Skeletal muscle cell (primary cell): ENCODE results near the gene ADAMTS14.

Experiments
- DNase-seq: peaks from one replicate; pipeline ENCODE4 v3.0.0-alpha.2; 2010; ENCODE audit warnings: low read depth
- H3K4me3 ChIP-seq: 2 replicates; pipeline ENCODE4 v1.5.1; 2011; ENCODE audit warnings: low read depth, mild to moderate bottlenecking, control low read depth, low read length, moderate library complexity

ADAMTS14 gene

GRCh38 chr10:70715853-70716795 is 43.8 kb downstream of the ADAMTS14 start:
- no peak overlapping the region for H3K4me3 ChIP-seq
- no peak for DNase-seq

- no peak for DNase-seq
- H3K4me3 ChIP-seq = no peak overlapping the region
These were observed 50.6 kb downstream of the ADAMTS14 start for GRCh38 chr10:70722820-70723424.

GRCh38 chr10:70723771-70724170 is 51.5 kb downstream of the ADAMTS14 start:
- no peak overlapping the region for H3K4me3 ChIP-seq
- no peak for DNase-seq

DNA sequence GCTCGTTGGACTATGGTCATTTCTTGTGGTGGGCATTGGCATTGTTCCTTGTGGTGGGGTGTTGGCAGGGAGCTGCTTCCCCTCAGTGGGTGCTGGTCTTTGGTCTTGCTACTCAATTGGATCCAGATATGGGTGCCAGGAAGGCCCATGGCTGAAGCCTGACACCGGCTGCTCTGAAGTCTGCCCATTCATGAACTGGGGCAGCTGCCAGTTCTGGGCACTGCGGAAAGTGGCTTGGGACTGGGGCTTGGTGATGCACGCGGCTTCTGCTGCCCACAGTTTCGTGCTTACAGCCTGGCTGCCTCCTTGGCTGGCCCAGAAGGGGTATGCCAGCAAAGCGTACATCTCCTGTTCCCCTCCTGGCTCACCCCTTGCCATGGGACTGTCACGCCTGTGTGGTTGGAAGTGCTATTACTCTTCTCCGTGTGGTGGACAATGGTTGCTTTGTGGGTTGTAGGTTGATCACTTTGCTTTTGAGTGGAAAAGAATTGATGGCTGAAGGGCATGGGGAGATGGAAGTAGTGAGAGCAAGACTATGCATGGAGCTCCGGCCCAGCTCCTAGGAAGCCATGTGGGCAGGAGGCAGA is 54.7 kb downstream of the ADAMTS14 start:
- DNase-seq = no peak

DNA sequence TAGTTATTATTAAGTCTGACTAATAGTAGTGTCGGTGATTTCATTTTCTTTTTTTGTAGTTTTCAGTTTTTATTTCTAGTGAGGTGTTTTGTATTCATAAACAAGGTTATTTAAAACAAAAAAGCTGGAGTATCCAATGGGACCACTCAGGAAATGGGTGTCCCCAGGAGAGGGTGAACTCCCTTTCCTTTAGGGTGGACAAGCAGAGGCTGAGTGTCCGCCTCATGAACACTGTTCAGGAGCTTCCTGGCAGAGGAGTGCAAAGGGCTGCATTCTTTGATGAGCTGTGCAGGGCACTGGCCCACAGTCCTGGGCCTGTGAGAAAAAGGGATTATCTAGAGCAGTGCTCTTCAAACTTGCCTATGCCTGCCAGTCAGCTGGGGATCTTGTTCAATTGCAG is 56.0 kb downstream of the ADAMTS14 start:
- no peak overlapping the region for H3K4me3 ChIP-seq
- DNase-seq = no peak

More for the DNA sequence above, 54.7 kb downstream of the ADAMTS14 start:
- H3K4me3 ChIP-seq = no peak overlapping the region

DNA sequence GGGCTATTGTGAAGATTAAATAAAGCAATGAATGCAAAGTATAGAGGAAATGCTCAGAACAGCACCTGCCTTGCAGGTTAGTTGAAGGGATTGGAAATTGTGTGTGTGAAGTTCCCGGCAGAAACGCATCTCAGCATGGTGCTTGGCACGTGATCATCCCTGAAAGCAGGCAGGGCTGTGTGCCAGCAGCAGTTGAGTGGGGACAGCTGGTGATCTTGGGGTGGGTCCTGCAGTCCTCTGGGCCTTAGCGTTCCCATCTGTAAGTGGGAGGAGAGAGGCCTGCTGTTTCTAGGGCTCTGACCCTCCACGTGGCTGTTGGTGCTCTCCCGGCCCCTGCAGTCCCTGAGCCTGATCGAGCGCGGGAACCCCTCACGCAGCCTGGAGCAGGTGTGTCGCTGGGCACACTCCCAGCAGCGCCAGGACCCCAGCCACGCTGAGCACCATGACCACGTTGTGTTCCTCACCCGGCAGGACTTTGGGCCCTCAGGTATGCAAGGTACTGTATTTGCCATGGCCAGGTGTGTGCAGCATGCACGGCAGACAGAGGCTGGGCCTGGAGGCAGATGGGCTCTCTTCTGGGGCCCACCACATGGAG is 57.6 kb downstream of the ADAMTS14 start:
- H3K4me3 ChIP-seq = no peak overlapping the region
- DNase-seq = no peak

DNA sequence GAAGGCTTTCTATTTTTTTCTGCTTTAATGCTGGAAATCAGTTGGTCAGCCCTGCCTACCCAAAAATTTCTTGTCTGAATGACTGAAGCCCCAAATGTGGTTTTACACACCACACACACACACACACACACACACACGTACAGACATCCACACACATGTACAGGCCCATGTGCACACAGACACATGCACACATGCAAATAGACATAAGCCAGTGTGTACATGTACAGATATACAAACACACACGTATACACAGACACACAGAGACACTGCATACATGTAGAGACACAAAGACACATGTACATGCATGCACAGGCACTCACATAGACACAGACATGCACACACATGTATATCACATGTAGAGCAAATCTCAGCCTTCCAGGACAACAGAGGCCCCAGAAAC is 58.6 kb downstream of the ADAMTS14 start:
- no peak overlapping the region for H3K4me3 ChIP-seq
- DNase-seq = no peak

DNA sequence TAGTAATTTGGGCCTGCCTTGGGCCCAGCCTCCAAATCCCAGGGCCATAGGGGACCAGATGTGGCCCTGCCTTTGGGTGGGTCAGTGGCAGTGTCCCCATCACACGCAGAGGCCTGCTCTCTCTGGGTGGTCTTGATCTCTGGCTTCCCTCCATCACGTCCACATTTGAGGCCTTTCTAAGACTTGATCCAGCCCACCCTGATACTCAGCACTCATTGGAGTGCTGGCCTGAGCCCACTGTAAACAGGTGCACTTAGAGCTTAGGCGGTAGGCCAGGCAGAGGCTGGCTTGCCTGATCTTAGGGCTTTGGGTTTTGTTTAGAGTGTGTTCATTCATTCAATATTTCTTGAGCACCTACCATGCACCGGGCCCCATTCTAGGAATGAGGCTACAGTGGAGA is 60.3 kb downstream of the ADAMTS14 start:
- H3K4me3 ChIP-seq = no peak overlapping the region
- no peak for DNase-seq

- no peak for DNase-seq
- H3K4me3 ChIP-seq = no peak overlapping the region
These were observed 60.7 kb downstream of the ADAMTS14 start for GRCh38 chr10:70733051-70733450.

GRCh38 chr10:70735161-70735560 is 62.9 kb downstream of the ADAMTS14 start:
- H3K4me3 ChIP-seq = no peak overlapping the region
- no peak for DNase-seq

GRCh38 chr10:70736525-70736924 is 64.2 kb downstream of the ADAMTS14 start:
- no peak for DNase-seq
- no peak overlapping the region for H3K4me3 ChIP-seq

DNA sequence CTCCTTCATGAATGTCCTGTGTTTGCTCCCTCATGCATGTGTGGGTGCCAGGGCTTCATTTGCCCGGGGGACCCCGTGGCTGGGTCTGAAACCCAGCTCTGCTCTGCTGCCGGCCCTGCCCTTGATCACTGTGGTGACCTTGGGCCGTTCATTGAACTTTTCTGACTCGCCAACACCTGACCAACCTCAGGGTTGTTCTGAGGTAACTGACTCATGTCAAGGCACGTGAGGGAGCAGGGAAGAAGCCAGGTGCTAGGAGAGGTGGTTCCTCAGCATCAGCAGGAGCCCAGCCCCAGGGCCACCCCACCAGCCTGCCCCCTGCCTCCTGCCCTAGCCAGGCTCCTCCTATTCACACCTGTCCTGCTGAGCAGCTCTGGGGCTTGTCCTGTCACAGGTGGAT is 64.9 kb downstream of the ADAMTS14 start:
- H3K4me3 ChIP-seq = no peak overlapping the region
- DNase-seq = no peak

DNA sequence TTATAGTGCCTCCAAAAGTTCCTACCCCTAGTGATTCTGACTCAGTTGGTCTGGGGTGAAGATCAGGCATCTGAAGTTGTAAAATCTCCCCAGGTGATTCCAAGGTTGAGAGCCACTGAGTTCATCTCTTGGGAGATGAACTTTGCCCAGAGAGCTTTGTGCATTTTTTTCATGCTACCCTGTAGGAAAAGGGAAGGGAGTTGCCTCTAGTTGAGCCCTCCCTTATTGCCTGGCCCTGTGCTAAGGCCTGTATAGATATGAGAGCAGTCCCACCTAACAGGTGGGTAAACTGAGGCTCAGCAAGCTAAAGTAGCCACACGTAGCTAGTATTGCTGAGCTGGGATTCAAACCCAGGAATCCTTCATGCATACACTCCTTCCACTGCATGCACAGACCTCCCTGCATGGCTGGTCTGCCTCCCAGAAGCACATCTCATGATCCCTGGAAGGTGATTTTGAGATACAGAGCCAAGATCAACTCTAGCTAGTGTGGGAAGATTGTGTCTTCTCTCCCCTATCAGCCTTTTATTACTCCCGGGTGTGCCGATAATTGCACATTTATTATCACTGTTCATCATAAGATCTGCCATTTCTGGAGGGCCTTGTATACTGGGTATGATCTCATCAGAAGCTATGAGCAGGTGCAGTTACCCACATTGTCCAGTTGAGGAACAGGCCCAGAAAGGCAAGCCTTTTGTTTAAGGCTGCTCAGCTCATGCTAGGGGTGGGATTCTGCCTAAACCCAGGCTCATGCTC is 65.9 kb downstream of the ADAMTS14 start:
- DNase-seq = no peak

DNA sequence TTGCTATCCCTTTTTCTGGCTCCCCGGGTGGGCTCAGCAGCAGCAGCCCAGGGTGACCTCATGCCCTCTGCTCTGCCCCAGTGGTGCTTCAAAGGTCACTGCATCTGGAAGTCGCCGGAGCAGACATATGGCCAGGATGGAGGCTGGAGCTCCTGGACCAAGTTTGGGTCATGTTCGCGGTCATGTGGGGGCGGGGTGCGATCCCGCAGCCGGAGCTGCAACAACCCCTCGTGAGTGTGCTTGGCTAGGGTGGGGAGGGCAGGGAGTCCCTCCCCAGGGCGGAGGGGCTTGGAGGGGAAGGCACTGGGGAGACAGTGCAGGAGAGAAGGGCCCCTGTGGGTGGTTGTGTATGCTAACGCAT is 66.4 kb downstream of the ADAMTS14 start:
- H3K4me3 ChIP-seq = no peak overlapping the region
- no peak for DNase-seq

More for the DNA sequence above, 65.9 kb downstream of the ADAMTS14 start:
- no peak overlapping the region for H3K4me3 ChIP-seq

DNA sequence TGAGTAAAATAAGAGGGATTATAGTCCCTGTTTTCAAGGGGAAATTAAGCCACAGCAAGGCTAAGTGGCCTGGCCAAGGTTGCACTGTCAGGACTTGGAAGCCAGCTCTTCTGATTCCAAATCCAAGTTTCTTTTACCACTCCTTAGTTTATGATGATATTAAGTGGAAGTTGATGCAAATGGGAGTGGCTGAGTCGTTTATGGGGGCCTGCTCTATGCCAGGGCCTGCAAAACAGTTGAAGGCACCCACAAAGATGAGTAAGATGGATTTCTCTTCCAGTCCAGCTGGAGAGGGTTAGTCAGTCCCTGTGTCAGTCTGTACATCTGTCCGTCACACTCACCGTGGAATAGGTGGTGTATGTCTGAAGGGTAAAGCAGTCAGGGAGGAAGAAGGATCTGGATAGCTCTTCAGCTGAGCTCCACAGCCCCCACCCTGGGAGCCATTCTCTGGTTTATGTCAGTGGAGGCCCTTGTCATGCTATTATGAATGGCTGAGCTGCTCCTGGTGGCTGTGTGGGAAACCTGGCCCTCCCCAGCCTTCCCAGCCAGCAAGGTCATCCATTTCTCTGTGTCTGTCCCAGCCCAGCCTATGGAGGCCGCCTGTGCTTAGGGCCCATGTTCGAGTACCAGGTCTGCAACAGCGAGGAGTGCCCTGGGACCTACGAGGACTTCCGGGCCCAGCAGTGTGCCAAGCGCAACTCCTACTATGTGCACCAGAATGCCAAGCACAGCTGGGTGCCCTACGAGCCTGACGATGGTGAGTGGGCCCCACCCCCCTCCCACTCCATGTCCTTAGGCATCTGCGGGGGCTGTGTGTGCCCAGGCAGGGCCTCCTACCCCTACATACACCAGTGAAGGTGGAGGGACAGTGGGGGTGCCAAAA is 68.3 kb downstream of the ADAMTS14 start:
- no peak for DNase-seq
- no peak overlapping the region for H3K4me3 ChIP-seq

DNA sequence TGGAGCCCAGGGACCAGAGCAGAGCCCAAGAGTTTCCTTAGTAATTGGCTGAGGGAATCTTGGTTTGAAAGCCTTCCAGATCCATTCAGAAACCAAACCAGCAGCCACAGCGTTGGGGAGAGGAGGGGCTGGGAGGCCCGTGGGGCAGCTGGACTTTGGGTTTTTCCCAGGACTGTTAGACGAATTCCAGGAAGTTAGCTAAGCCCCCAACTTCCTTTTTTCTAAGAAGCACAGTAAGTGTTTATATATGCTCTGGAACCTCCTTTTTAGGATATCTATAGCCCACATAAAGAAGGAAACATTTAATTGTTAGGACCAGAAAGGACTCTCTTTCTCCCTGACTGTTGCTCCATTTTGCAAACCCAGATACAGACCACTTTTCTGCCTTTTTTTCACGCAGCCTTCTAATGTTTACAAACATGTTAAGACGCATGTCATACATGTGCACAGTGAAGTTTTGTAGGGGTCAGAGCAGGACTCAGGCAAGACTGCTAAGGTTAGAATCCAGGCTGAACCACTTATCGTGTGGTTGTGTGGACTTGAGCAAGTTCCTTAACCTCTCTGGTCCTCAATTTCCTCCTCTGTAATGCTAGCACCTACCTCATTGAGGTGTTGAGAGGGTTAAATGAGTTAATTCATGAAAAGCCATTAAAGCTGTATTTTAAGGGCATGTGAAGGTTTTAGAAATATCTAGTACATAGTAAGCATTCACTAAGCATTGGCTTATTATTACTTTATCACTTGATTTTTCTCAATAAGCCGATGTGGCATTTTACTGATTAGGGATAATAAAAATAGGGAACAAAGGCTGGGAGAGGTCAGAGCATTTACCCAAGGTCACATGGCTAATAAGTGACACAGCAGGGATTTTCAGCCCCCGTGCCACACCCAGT is 70.5 kb downstream of the ADAMTS14 start:
- no peak overlapping the region for H3K4me3 ChIP-seq
- no peak for DNase-seq

DNA sequence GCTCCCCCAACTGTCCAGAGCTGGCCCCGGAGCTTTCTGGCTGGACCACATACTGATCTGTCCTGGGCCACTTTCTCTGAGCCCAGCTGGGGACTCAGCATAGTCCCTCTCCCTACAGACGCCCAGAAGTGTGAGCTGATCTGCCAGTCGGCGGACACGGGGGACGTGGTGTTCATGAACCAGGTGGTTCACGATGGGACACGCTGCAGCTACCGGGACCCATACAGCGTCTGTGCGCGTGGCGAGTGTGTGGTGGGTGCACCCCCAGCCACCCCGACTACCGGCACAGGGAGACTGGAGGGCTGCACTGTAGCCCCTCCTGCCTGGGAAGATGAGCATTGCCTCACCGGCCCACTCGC is 71.1 kb downstream of the ADAMTS14 start:
- DNase-seq = no peak
- H3K4me3 ChIP-seq = no peak overlapping the region

DNA sequence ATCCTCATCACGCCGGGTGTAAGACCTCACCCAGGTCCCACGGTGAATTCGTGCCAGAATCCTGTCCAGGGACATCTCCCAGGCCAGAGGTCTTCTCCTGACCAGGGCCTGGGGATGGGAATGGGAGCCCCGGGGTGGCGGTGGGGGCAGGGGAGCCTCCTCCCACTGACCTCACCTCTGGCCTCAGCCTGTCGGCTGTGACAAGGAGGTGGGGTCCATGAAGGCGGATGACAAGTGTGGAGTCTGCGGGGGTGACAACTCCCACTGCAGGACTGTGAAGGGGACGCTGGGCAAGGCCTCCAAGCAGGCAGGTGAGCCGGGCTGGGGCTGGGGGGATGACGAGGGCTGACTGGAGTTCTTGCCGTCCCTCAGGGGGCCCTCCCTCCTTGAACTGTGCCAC is 71.6 kb downstream of the ADAMTS14 start:
- no peak overlapping the region for H3K4me3 ChIP-seq
- no peak for DNase-seq
